Stimulated activated CD4-positive, alpha-beta T cell treated with anti-CD3 and anti-CD28 coated beads, Interleukin-1b, Interleukin-23, amount 100 ng/mL, for 24 hours (primary cell): Measurements from ENCODE around the gene CDKN3.
"Not testable (repeated sequence)": the region's sequence is repeated elsewhere in the genome, so short reads cannot be mapped to it uniquely, and the experiment has no call there.

Experiments used
- DNase-seq, 4 experiments: peaks; one replicate each; pipeline ENCODE4 v3.0.0-alpha.2; 2020; ENCODE audit warnings: low read depth in 4 of 4, low spot score in 1 of 4

Gene CDKN3

GRCh38 chr14:54369343-54369742, 27.5 kb upstream of the CDKN3 start:
- DNase-seq: no peak

GRCh38 chr14:54370323-54371198, 26.2 kb upstream of the CDKN3 start:
- DNase-seq: no peak

- DNase-seq: no peak
These were observed 22.5 kb upstream of the CDKN3 start for GRCh38 chr14:54374117-54374884.

GRCh38 chr14:54377501-54377900, 19.3 kb upstream of the CDKN3 start:
- no peak for DNase-seq

GRCh38 chr14:54378893-54379292, 17.9 kb upstream of the CDKN3 start:
- DNase-seq: not testable (repeated sequence)

GRCh38 chr14:54380558-54380957, 16.2 kb upstream of the CDKN3 start:
- DNase-seq: not testable (repeated sequence)

GRCh38 chr14:54381821-54382220, 15.0 kb upstream of the CDKN3 start:
- DNase-seq: no peak

GRCh38 chr14:54383835-54384234, 13.0 kb upstream of the CDKN3 start:
- DNase-seq: no peak

- no peak for DNase-seq
These were observed 11.3 kb upstream of the CDKN3 start for GRCh38 chr14:54385556-54385955.

- no peak for DNase-seq
These were observed 9.5 kb upstream of the CDKN3 start for GRCh38 chr14:54387328-54387727.

GRCh38 chr14:54392131-54392859, 4.5 kb upstream of the CDKN3 start:
- DNase-seq: no peak

- DNase-seq: not testable (repeated sequence)
These were observed 3.6 kb upstream of the CDKN3 start for GRCh38 chr14:54392986-54393884.

GRCh38 chr14:54394596-54394995, 2.2 kb upstream of the CDKN3 start:
- no peak for DNase-seq

- no peak for DNase-seq
These were observed 1.5 kb upstream of the CDKN3 start for GRCh38 chr14:54395284-54395683.

- no peak for DNase-seq
These were observed 1.1 kb upstream of the CDKN3 start for GRCh38 chr14:54395716-54396115.

GRCh38 chr14:54396183-54396492, 669 bp upstream of the CDKN3 start:
- no peak for DNase-seq

- no peak for DNase-seq
These were observed 2.8 kb downstream of the CDKN3 start for GRCh38 chr14:54399560-54399959.

GRCh38 chr14:54403401-54404005, 6.7 kb downstream of the CDKN3 start:
- not testable (repeated sequence) for DNase-seq

GRCh38 chr14:54410215-54410614, 13.4 kb downstream of the CDKN3 start:
- DNase-seq: no peak

- DNase-seq: no peak
These were observed 14.6 kb downstream of the CDKN3 start for GRCh38 chr14:54411371-54411770.
